ENCODE data around the gene FBXO31. TPM values are rescaled to one million over a fixed set of nuclear protein-coding genes. Genes with fewer than 3 reads are reported as not detected.
A peak's percentile ranks its signal among the peaks of the same experiment; 100 is the strongest.
"Not testable (repeated sequence)": the region's sequence is repeated elsewhere in the genome, so short reads cannot be mapped to it uniquely, and the experiment has no call there.

FBXO31 gene
- total RNA-seq, 1 donor from 2014 or later, result 40.1 TPM

- Mint-ChIP-seq H3K27me3 (ENCODE audit: low read depth) (no peaks in the 10 kb centered on the region), H3K4me3 (ENCODE audit: low read depth) (no peak overlapping the region), H3K9me3 (no peaks in the 10 kb centered on the region), H3K27ac (no peak overlapping the region), H3K36me3 (ENCODE audit: low read depth) (peaks cover 22% of the 10 kb centered on the region), H3K4me1 (ENCODE audit: low read depth) (peaks cover 11% of the 10 kb centered on the region)
- intact Hi-C loops (cut with micrococcal nuclease), result no loop called here
- no peak for DNase-seq (ENCODE audit: low spot score)
Measured at GRCh38 chr16:87347932-87348615, 35.5 kb downstream of the FBXO31 start.

GRCh38 chr16:87346517-87347060 is 37.0 kb downstream of the FBXO31 start:
- Mint-ChIP-seq H3K27ac (no peak overlapping the region), H3K9me3 (no peaks in the 10 kb centered on the region), H3K27me3 (ENCODE audit: low read depth) (no peaks in the 10 kb centered on the region), H3K4me1 (ENCODE audit: low read depth) (peaks cover 11% of the 10 kb centered on the region), H3K4me3 (ENCODE audit: low read depth) (no peak overlapping the region), H3K36me3 (ENCODE audit: low read depth) (peaks cover 26% of the 10 kb centered on the region)
- no peak for DNase-seq (ENCODE audit: low spot score)
- intact Hi-C loops (cut with micrococcal nuclease), result no loop called here

GRCh38 chr16:87345726-87346424 is 37.7 kb downstream of the FBXO31 start:
- Mint-ChIP-seq H3K27ac (peak overlapping the region; percentile 93), H3K27me3 (ENCODE audit: low read depth) (no peaks in the 10 kb centered on the region), H3K4me3 (ENCODE audit: low read depth) (no peak overlapping the region), H3K9me3 (no peaks in the 10 kb centered on the region), H3K4me1 (ENCODE audit: low read depth) (peaks cover 13% of the 10 kb centered on the region), H3K36me3 (ENCODE audit: low read depth) (peaks cover 30% of the 10 kb centered on the region)
- no peak for DNase-seq (ENCODE audit: low spot score)
- intact Hi-C loops (cut with micrococcal nuclease), result no loop called here

- Mint-ChIP-seq H3K27ac (peak overlapping the region; percentile 93), H3K36me3 (ENCODE audit: low read depth) (peaks cover 33% of the 10 kb centered on the region), H3K4me3 (ENCODE audit: low read depth) (peak overlapping the region; percentile 56), H3K9me3 (no peaks in the 10 kb centered on the region), H3K27me3 (ENCODE audit: low read depth) (no peaks in the 10 kb centered on the region), H3K4me1 (ENCODE audit: low read depth) (peaks cover 13% of the 10 kb centered on the region)
- intact Hi-C loops (cut with micrococcal nuclease), result no loop called here
- DNase-seq (ENCODE audit: low spot score), result peak; percentile 43
Measured at GRCh38 chr16:87344931-87345631, 38.5 kb downstream of the FBXO31 start.

GRCh38 chr16:87344165-87344930 is 39.2 kb downstream of the FBXO31 start:
- Mint-ChIP-seq H3K36me3 (ENCODE audit: low read depth) (peaks cover 31% of the 10 kb centered on the region), H3K27ac (peak overlapping the region; percentile 28), H3K9me3 (no peaks in the 10 kb centered on the region), H3K27me3 (ENCODE audit: low read depth) (no peaks in the 10 kb centered on the region), H3K4me1 (ENCODE audit: low read depth) (peaks cover 13% of the 10 kb centered on the region), H3K4me3 (ENCODE audit: low read depth) (peak overlapping the region; percentile 49)
- intact Hi-C loops (cut with micrococcal nuclease), result no loop called here
- DNase-seq (ENCODE audit: low spot score), result no peak

GRCh38 chr16:87343753-87344050 is 39.9 kb downstream of the FBXO31 start:
- H3K4me3 Mint-ChIP-seq (ENCODE audit: low read depth), result peak overlapping the region; percentile 49
- H3K27ac Mint-ChIP-seq, result peak overlapping the region; percentile 28
- no peaks in the 10 kb centered on the region for H3K9me3 Mint-ChIP-seq
- H3K4me1 Mint-ChIP-seq (ENCODE audit: low read depth), result peaks cover 13% of the 10 kb centered on the region
- no peaks in the 10 kb centered on the region for H3K27me3 Mint-ChIP-seq (ENCODE audit: low read depth)
- intact Hi-C loops (cut with micrococcal nuclease), result no loop called here
- H3K36me3 Mint-ChIP-seq (ENCODE audit: low read depth), result peaks cover 35% of the 10 kb centered on the region
- DNase-seq (ENCODE audit: low spot score), result no peak

GRCh38 chr16:87342978-87343752 is 40.4 kb downstream of the FBXO31 start:
- Mint-ChIP-seq H3K9me3 (no peaks in the 10 kb centered on the region), H3K27me3 (ENCODE audit: low read depth) (no peaks in the 10 kb centered on the region), H3K4me3 (ENCODE audit: low read depth) (no peak overlapping the region), H3K4me1 (ENCODE audit: low read depth) (peaks cover 13% of the 10 kb centered on the region), H3K27ac (peak overlapping the region; percentile 28), H3K36me3 (ENCODE audit: low read depth) (peaks cover 36% of the 10 kb centered on the region)
- intact Hi-C loops (cut with micrococcal nuclease), result no loop called here
- no peak for DNase-seq (ENCODE audit: low spot score)

GRCh38 chr16:87342504-87342903 is 41.1 kb downstream of the FBXO31 start:
- Mint-ChIP-seq H3K4me3 (ENCODE audit: low read depth) (no peak overlapping the region), H3K36me3 (ENCODE audit: low read depth) (peaks cover 39% of the 10 kb centered on the region), H3K4me1 (ENCODE audit: low read depth) (peaks cover 13% of the 10 kb centered on the region), H3K27me3 (ENCODE audit: low read depth) (no peaks in the 10 kb centered on the region), H3K27ac (no peak overlapping the region), H3K9me3 (no peaks in the 10 kb centered on the region)
- DNase-seq (ENCODE audit: low spot score), result no peak
- intact Hi-C loops (cut with micrococcal nuclease), result no loop called here

- no peak overlapping the region for H3K4me3 Mint-ChIP-seq (ENCODE audit: low read depth)
- no peaks in the 10 kb centered on the region for H3K9me3 Mint-ChIP-seq
- no peak overlapping the region for H3K27ac Mint-ChIP-seq
- no peaks in the 10 kb centered on the region for H3K27me3 Mint-ChIP-seq (ENCODE audit: low read depth)
- DNase-seq (ENCODE audit: low spot score), result no peak
- intact Hi-C loops (cut with micrococcal nuclease), result no loop called here
- H3K4me1 Mint-ChIP-seq (ENCODE audit: low read depth), result peaks cover 12% of the 10 kb centered on the region
- peaks cover 30% of the 10 kb centered on the region for H3K36me3 Mint-ChIP-seq (ENCODE audit: low read depth)
Measured at GRCh38 chr16:87340198-87340597, 43.4 kb downstream of the FBXO31 start.

GRCh38 chr16:87339724-87340105 is 43.9 kb downstream of the FBXO31 start:
- DNase-seq (ENCODE audit: low spot score); intact Hi-C loops (cut with micrococcal nuclease); H3K9me3 Mint-ChIP-seq: not testable (repeated sequence)

GRCh38 chr16:87339086-87339723 is 44.4 kb downstream of the FBXO31 start:
- Mint-ChIP-seq H3K36me3 (ENCODE audit: low read depth) (peaks cover 33% of the 10 kb centered on the region), H3K27me3 (ENCODE audit: low read depth) (no peaks in the 10 kb centered on the region), H3K4me1 (ENCODE audit: low read depth) (peaks cover 10% of the 10 kb centered on the region), H3K27ac (no peak overlapping the region), H3K9me3 (no peaks in the 10 kb centered on the region), H3K4me3 (ENCODE audit: low read depth) (no peak overlapping the region)
- intact Hi-C loops (cut with micrococcal nuclease), result no loop called here
- DNase-seq (ENCODE audit: low spot score), result no peak

More at GRCh38 chr16:87339724-87340105, 43.9 kb downstream of the FBXO31 start:
- H3K27ac Mint-ChIP-seq; H3K27me3 Mint-ChIP-seq (ENCODE audit: low read depth); H3K4me3 Mint-ChIP-seq (ENCODE audit: low read depth): not testable (repeated sequence)
- Mint-ChIP-seq H3K4me1 (ENCODE audit: low read depth) (peaks cover 10% of the 10 kb centered on the region), H3K36me3 (ENCODE audit: low read depth) (peaks cover 30% of the 10 kb centered on the region)
